ENCODE measurements around the gene MR1. TPM values are rescaled to one million over a fixed set of nuclear protein-coding genes. Genes with fewer than 3 reads are reported as not detected.

Gene MR1
- total and polyA plus RNA-seq, 9 of the 15 experiments (the other 6 are each of a cell fraction or from before 2014, with no cell fraction given): 9.7 to 21.7 (median 15.6) TPM

DNA sequence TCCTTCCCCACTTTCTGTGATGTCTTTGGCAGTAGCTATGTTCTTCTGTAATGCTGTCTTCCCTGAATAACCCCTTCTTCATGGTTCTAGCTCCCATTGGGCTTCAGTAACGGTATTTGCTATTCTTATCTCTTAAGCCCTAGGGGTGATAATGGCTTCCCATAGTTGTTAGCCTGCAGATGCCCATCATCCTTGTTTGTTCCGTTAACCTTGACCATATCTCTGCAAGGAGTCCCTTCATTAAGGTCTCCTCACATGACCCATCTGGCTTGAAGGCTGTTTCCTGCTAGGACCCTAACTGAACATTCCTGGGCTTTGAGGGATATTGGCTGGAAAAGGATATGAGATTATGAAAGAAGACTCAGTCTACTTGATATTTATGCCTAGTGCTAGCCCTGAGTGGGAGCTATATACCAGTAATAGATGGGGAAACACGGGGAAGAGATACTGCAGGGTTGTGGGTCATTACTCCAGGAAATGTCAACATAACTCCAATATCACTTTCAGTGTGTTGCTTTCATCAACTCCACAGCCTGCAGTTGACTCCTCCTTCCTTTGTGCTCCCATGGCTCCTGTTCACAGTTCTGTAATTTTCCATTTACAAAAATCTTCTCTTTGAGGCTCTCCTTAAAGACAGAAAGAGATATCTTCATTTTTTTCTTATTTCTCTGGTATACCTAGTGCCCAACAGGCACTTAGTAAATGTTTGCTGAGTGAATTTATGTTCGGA, 2.5 kb downstream of the MR1 start (continued):
- TF ChIP-seq, protein P1, sequence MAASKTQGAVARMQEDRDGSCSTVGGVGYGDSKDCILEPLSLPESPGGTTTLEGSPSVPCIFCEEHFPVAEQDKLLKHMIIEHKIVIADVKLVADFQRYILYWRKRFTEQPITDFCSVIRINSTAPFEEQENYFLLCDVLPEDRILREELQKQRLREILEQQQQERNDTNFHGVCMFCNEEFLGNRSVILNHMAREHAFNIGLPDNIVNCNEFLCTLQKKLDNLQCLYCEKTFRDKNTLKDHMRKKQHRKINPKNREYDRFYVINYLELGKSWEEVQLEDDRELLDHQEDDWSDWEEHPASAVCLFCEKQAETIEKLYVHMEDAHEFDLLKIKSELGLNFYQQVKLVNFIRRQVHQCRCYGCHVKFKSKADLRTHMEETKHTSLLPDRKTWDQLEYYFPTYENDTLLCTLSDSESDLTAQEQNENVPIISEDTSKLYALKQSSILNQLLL (CRISPR knock-in tag; IDR thresholded peaks at IDR 0.05; ENCODE audit: borderline replicate concordance): no peak
- TF ChIP-seq HOXB6 (CRISPR knock-in tag; IDR thresholded peaks at IDR 0.05; ENCODE audit: borderline replicate concordance): no peak
- TF ChIP-seq HDAC8 (tag; IDR thresholded peaks at IDR 0.05): no peak
- TF ChIP-seq, protein P2, sequence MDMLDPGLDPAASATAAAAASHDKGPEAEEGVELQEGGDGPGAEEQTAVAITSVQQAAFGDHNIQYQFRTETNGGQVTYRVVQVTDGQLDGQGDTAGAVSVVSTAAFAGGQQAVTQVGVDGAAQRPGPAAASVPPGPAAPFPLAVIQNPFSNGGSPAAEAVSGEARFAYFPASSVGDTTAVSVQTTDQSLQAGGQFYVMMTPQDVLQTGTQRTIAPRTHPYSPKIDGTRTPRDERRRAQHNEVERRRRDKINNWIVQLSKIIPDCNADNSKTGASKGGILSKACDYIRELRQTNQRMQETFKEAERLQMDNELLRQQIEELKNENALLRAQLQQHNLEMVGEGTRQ (CRISPR knock-in tag; IDR thresholded peaks at IDR 0.05): 0 out of 2 replicates have a peak, but pooled peaks have one; percentile 47
- TF ChIP-seq ZKSCAN3 (CRISPR knock-in tag; IDR thresholded peaks at IDR 0.05): no peak
- no peak for TF ChIP-seq ZNF143 (CRISPR knock-in tag; IDR thresholded peaks at IDR 0.05)
- no peak for TF ChIP-seq ZNF217 (CRISPR knock-in tag; IDR thresholded peaks at IDR 0.05)
- TF ChIP-seq, protein P3, sequence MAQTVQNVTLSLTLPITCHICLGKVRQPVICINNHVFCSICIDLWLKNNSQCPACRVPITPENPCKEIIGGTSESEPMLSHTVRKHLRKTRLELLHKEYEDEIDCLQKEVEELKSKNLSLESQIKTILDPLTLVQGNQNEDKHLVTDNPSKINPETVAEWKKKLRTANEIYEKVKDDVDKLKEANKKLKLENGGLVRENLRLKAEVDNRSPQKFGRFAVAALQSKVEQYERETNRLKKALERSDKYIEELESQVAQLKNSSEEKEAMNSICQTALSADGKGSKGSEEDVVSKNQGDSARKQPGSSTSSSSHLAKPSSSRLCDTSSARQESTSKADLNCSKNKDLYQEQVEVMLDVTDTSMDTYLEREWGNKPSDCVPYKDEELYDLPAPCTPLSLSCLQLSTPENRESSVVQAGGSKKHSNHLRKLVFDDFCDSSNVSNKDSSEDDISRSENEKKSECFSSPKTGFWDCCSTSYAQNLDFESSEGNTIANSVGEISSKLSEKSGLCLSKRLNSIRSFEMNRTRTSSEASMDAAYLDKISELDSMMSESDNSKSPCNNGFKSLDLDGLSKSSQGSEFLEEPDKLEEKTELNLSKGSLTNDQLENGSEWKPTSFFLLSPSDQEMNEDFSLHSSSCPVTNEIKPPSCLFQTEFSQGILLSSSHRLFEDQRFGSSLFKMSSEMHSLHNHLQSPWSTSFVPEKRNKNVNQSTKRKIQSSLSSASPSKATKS (CRISPR knock-in tag; IDR thresholded peaks at IDR 0.05): no peak
- peak in 1 of 2 experiments; percentile 61; a peak in 2 of 4 replicates for TF ChIP-seq FOXA3 (CRISPR knock-in tag; conservative IDR thresholded peaks at IDR 0.05 in 1 of 2, IDR thresholded peaks at IDR 0.05 in 1 of 2)
- TF ChIP-seq, protein P4, sequence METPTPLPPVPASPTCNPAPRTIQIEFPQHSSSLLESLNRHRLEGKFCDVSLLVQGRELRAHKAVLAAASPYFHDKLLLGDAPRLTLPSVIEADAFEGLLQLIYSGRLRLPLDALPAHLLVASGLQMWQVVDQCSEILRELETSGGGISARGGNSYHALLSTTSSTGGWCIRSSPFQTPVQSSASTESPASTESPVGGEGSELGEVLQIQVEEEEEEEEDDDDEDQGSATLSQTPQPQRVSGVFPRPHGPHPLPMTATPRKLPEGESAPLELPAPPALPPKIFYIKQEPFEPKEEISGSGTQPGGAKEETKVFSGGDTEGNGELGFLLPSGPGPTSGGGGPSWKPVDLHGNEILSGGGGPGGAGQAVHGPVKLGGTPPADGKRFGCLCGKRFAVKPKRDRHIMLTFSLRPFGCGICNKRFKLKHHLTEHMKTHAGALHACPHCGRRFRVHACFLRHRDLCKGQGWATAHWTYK (CRISPR knock-in tag; IDR thresholded peaks at IDR 0.05): 0 out of 2 replicates have a peak, but pooled peaks have one; percentile 13
- no peak for TF ChIP-seq ELF4 (CRISPR knock-in tag; IDR thresholded peaks at IDR 0.05)
- no peak for TF ChIP-seq TOE1 (IDR thresholded peaks at IDR 0.05; ENCODE audit: borderline replicate concordance)
- TF ChIP-seq TOE1 (CRISPR knock-in tag; IDR thresholded peaks at IDR 0.05; ENCODE audit: borderline replicate concordance, low read depth): no peak
- TF ChIP-seq SMARCB1 (IDR thresholded peaks at IDR 0.05; ENCODE audit: insufficient read length, low read depth): no peak
- TF ChIP-seq RFX1 (IDR thresholded peaks at IDR 0.05): no peak
- TF ChIP-seq PRPF4 (IDR thresholded peaks at IDR 0.05; ENCODE audit: insufficient read depth, low read depth, low read length, poor library complexity, severe bottlenecking): no peak
- no peak for TF ChIP-seq ZNF778 (CRISPR knock-in tag; IDR thresholded peaks at IDR 0.05)
- 0 out of 2 replicates have a peak, but pooled peaks have one; percentile 20 for TF ChIP-seq RAD51 (IDR thresholded peaks at IDR 0.05; ENCODE audit: borderline replicate concordance, low read depth)
- TF ChIP-seq, protein P5, sequence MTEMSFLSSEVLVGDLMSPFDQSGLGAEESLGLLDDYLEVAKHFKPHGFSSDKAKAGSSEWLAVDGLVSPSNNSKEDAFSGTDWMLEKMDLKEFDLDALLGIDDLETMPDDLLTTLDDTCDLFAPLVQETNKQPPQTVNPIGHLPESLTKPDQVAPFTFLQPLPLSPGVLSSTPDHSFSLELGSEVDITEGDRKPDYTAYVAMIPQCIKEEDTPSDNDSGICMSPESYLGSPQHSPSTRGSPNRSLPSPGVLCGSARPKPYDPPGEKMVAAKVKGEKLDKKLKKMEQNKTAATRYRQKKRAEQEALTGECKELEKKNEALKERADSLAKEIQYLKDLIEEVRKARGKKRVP (CRISPR knock-in tag; IDR thresholded peaks at IDR 0.05): no peak
